HEK293T (cell line): ENCODE results near the gene OR52N4.
"Not testable (repeated sequence)": the region's sequence is repeated elsewhere in the genome, so short reads cannot be mapped to it uniquely, and the experiment has no call there.

Experiments used
- CTCF ChIA-PET: fragments of 350-600 bp; formaldehyde crosslinking; extraction: SDS; loops from one replicate; lab custom pipeline; 2021; ENCODE audit warnings: antibody characterized with exemption, inconsistent platforms; lab: Yijun Ruan, JAX
- POLR2A ChIA-PET: fragments of 350-600 bp; formaldehyde crosslinking; extraction: SDS; loops from one replicate; lab custom pipeline; 2020; ENCODE audit warnings: antibody characterized with exemption, inconsistent platforms; lab: Yijun Ruan, JAX
- DNase-seq: peaks from one replicate; pipeline ENCODE4 v3.0.0; 2012; ENCODE audit warnings: mixed read lengths; ENCODE audit errors: extremely low spot score
- ARNT ChIP-seq: fragments of 450-650 bp; IDR thresholded peaks from 2 replicates; pipeline ENCODE4 v1.6.1; 2017; ENCODE audit warnings: mild to moderate bottlenecking
- BHLHE40 ChIP-seq: fragments of 450-650 bp; IDR thresholded peaks from 2 replicates; pipeline ENCODE4 v1.6.1; 2016; ENCODE audit warnings: mild to moderate bottlenecking, moderate library complexity, borderline replicate concordance
- CTBP1 ChIP-seq: fragments of 450-650 bp; IDR thresholded peaks from 2 replicates; pipeline ENCODE4 v1.6.1; 2016; ENCODE audit warnings: borderline replicate concordance
- ELF4 ChIP-seq: fragments of 450-650 bp; IDR thresholded peaks from 2 replicates; pipeline ENCODE4 v1.6.1; 2017; ENCODE audit warnings: antibody characterized with exemption
- FOXA1 ChIP-seq: fragments of 450-650 bp; IDR thresholded peaks from 2 replicates; pipeline ENCODE4 v1.6.1; 2016; ENCODE audit warnings: mild to moderate bottlenecking
- FOXK2 ChIP-seq: fragments of 450-650 bp; IDR thresholded peaks from 2 replicates; pipeline ENCODE4 v1.6.1; 2016; ENCODE audit warnings: mild to moderate bottlenecking
- FOXM1 ChIP-seq: fragments of 450-650 bp; IDR thresholded peaks from 2 replicates; pipeline ENCODE4 v1.6.1; 2017; ENCODE audit warnings: mild to moderate bottlenecking, borderline replicate concordance
- HDGF ChIP-seq: fragments of 450-650 bp; IDR thresholded peaks from 2 replicates; pipeline ENCODE4 v1.6.1; 2017; ENCODE audit warnings: antibody characterized with exemption, borderline replicate concordance
- L3MBTL2 ChIP-seq: fragments of 450-650 bp; conservative IDR thresholded peaks from 2 replicates; pipeline ENCODE4 v1.6.1; 2016; ENCODE audit warnings: mild to moderate bottlenecking
- LEF1 ChIP-seq: fragments of 450-650 bp; IDR thresholded peaks from 2 replicates; pipeline ENCODE4 v1.6.1; 2017; ENCODE audit warnings: mild to moderate bottlenecking, borderline replicate concordance
- NFRKB ChIP-seq: fragments of 450-650 bp; IDR thresholded peaks from 2 replicates; pipeline ENCODE4 v1.6.1; 2016; ENCODE audit warnings: mild to moderate bottlenecking, moderate library complexity
- PKNOX1 ChIP-seq: fragments of 450-650 bp; IDR thresholded peaks from 2 replicates; pipeline ENCODE4 v1.6.1; 2016
- SP1 ChIP-seq: fragments of 450-650 bp; IDR thresholded peaks from 2 replicates; pipeline ENCODE4 v1.6.1; 2017
- SUZ12 ChIP-seq: fragments of 450-650 bp; IDR thresholded peaks from 2 replicates; pipeline ENCODE4 v1.6.1; 2016; ENCODE audit warnings: mild to moderate bottlenecking
- TARDBP ChIP-seq: fragments of 450-650 bp; IDR thresholded peaks from 2 replicates; pipeline ENCODE4 v1.6.1; 2016
- ZNF384 ChIP-seq: fragments of 450-650 bp; IDR thresholded peaks from 2 replicates; pipeline ENCODE4 v1.6.1; 2016

Gene OR52N4

GRCh38 chr11:5753943-5754342 lies at the start of gene OR52N4:
Gene OR52N4 (plus strand): TSS chr11:5754243. CDS start chr11:5754741, 498 bp downstream.
- ChIA-PET POLR2A (no interaction called here), CTCF (no interaction called here)
- DNase-seq = no peak
- TF ChIP-seq PKNOX1 = no peak
- TF ChIP-seq TARDBP = no peak
- no peak for TF ChIP-seq FOXA1
- no peak for TF ChIP-seq ZNF384
- TF ChIP-seq NFRKB = no peak
- TF ChIP-seq ELF4 = no peak

- POLR2A ChIA-PET = no interaction called here
- CTCF ChIA-PET = no interaction called here
- DNase-seq = no peak
- TF ChIP-seq ZNF384 (no peak), FOXK2 (no peak), SUZ12 (no peak)
These were observed 48.4 kb upstream of the OR52N4 start for GRCh38 chr11:5705688-5706087.

GRCh38 chr11:5712507-5712906 lies 41.5 kb upstream of the OR52N4 start:
- no peak for TF ChIP-seq TARDBP
- no peak for TF ChIP-seq PKNOX1
- TF ChIP-seq SP1 = no peak
- no peak for TF ChIP-seq FOXM1
- no peak for TF ChIP-seq LEF1
- no peak for TF ChIP-seq SUZ12
- TF ChIP-seq ZNF384 = no peak
- TF ChIP-seq ARNT = no peak
- no peak for TF ChIP-seq CTBP1
- TF ChIP-seq ELF4 = no peak
- TF ChIP-seq FOXA1 = no peak
- no peak for TF ChIP-seq NFRKB
- TF ChIP-seq FOXK2 = no peak
- no peak for TF ChIP-seq L3MBTL2
- no peak for TF ChIP-seq HDGF
- TF ChIP-seq BHLHE40 = no peak
- POLR2A ChIA-PET = no interaction called here
- CTCF ChIA-PET = no interaction called here
- DNase-seq = no peak

GRCh38 chr11:5713695-5714094 lies 40.3 kb upstream of the OR52N4 start:
- POLR2A ChIA-PET = no interaction called here
- CTCF ChIA-PET = no interaction called here
- no peak for DNase-seq
- no peak for TF ChIP-seq TARDBP

GRCh38 chr11:5716518-5716917 lies 37.5 kb upstream of the OR52N4 start:
- POLR2A ChIA-PET, CTCF ChIA-PET: not testable (repeated sequence)

GRCh38 chr11:5719703-5720495 lies 34.1 kb upstream of the OR52N4 start:
- CTCF ChIA-PET = interaction anchor here (0.7 kb wide), 1 partner anchor 120 kb away, joined by 3 read pairs; no protein-coding TSS in a partner anchor
- no peak for TF ChIP-seq HDGF
- no peak for TF ChIP-seq PKNOX1
- TF ChIP-seq TARDBP = no peak
- TF ChIP-seq BHLHE40 = no peak
- TF ChIP-seq CTBP1 = no peak
- no peak for TF ChIP-seq FOXA1
- no peak for TF ChIP-seq ELF4
- TF ChIP-seq NFRKB = no peak
- TF ChIP-seq SP1 = no peak
- no peak for TF ChIP-seq SUZ12
- no peak for TF ChIP-seq FOXK2
- no peak for TF ChIP-seq ZNF384
- no peak for TF ChIP-seq ARNT
- no peak for TF ChIP-seq FOXM1
- TF ChIP-seq L3MBTL2 = no peak
- DNase-seq = no peak
- POLR2A ChIA-PET = no interaction called here

More at GRCh38 chr11:5716518-5716917, 37.5 kb upstream of the OR52N4 start:
- not testable (repeated sequence) for DNase-seq

GRCh38 chr11:5722622-5723021 lies 31.4 kb upstream of the OR52N4 start:
- CTCF ChIA-PET = no interaction called here
- DNase-seq = no peak
- POLR2A ChIA-PET = no interaction called here
- TF ChIP-seq FOXK2 = no peak
- no peak for TF ChIP-seq BHLHE40
- no peak for TF ChIP-seq HDGF
- TF ChIP-seq ZNF384 = no peak
- TF ChIP-seq TARDBP = no peak
- TF ChIP-seq SP1 = no peak
- TF ChIP-seq FOXA1 = no peak
- no peak for TF ChIP-seq PKNOX1
- TF ChIP-seq LEF1 = no peak
- TF ChIP-seq ELF4 = no peak
- TF ChIP-seq L3MBTL2 = no peak
- no peak for TF ChIP-seq SUZ12
- TF ChIP-seq FOXM1 = no peak
- no peak for TF ChIP-seq CTBP1
- TF ChIP-seq NFRKB = no peak
- no peak for TF ChIP-seq ARNT
